ENCODE measurements around the gene PYGB. TPM values are rescaled to one million over a fixed set of nuclear protein-coding genes. Genes with fewer than 3 reads are reported as not detected.

The PYGB gene
- total and polyA plus RNA-seq, 2 donors (not counting 1 experiment from before 2014, with no cell fraction given): 22.5 to 30.6 TPM

DNA sequence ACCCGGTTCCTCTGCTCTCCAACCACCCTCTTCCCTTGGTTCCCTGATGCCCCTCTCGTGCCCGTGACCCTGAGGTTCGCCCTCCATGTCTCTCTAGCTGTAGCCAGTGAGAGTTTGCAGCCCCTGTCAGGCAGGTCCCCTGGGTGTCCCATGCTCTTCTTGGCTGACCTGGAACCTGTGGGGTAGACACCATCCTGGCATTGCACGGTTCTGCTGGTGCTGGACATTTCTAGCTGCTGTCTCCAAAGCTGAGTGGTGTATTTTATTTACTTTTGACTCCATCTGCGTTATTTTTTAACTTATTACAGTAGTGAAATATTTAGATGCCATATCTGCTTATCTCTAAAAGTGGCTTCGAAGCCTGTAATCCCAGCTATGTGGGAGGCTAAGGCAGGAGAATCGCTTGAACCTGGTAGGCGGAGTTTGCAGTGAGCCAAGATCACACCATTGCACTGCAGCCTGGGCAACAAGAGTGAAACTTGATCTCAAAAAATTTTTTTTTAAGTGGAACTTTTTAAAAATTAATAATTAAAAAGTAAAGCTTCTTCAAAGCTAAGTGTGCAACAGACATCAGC lies 39.8 kb upstream of the PYGB start:
- H3K4me3 ChIP-seq (ENCODE audit: control extremely low read depth in 1 of 5, extremely low read depth in 1 of 5, insufficient read depth in 1 of 5, low read depth in 2 of 5, low read length in 4 of 5): no peak overlapping the region
- TF ChIP-seq EZH2 (IDR thresholded peaks at IDR 0.05; ENCODE audit: borderline replicate concordance, insufficient read depth, low read depth, low read length, poor library complexity, severe bottlenecking): no peak
- TF ChIP-seq, protein P1, sequence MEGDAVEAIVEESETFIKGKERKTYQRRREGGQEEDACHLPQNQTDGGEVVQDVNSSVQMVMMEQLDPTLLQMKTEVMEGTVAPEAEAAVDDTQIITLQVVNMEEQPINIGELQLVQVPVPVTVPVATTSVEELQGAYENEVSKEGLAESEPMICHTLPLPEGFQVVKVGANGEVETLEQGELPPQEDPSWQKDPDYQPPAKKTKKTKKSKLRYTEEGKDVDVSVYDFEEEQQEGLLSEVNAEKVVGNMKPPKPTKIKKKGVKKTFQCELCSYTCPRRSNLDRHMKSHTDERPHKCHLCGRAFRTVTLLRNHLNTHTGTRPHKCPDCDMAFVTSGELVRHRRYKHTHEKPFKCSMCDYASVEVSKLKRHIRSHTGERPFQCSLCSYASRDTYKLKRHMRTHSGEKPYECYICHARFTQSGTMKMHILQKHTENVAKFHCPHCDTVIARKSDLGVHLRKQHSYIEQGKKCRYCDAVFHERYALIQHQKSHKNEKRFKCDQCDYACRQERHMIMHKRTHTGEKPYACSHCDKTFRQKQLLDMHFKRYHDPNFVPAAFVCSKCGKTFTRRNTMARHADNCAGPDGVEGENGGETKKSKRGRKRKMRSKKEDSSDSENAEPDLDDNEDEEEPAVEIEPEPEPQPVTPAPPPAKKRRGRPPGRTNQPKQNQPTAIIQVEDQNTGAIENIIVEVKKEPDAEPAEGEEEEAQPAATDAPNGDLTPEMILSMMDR (IDR thresholded peaks at IDR 0.05): no peak
- no peak overlapping the region for H3K27ac ChIP-seq (ENCODE audit: low read length in 2 of 2)
- no peaks in the 10 kb centered on the region for H3K27me3 Mint-ChIP-seq
- intact Hi-C loops (cut with micrococcal nuclease): no loop called here
- no peak overlapping the region for H3K9ac ChIP-seq (ENCODE audit: low read length)
- peaks cover 21% of the 10 kb centered on the region for H3K4me1 Mint-ChIP-seq
- H3K36me3 ChIP-seq (replicated peaks in 1 of 2; ENCODE audit: control extremely low read depth in 1 of 2, control insufficient read depth in 1 of 2, extremely low read depth in 1 of 2, insufficient read depth in 2 of 2, low read length in 1 of 2): peaks cover 0 to 11% of the 10 kb centered on the region in 2 experiments
- peaks cover 15 to 17% of the 10 kb centered on the region in 2 donors for H3K4me1 ChIP-seq (ENCODE audit: control insufficient read depth in 2 of 2, insufficient read depth in 2 of 2, low read length in 2 of 2)
- peaks cover 18% of the 10 kb centered on the region for H4K20me1 ChIP-seq (ENCODE audit: control insufficient read depth, insufficient read depth, low read length, poor library complexity, severe bottlenecking)
- H3K27ac Mint-ChIP-seq: no peak overlapping the region
- H3K9me3 ChIP-seq (ENCODE audit: control extremely low read depth in 1 of 3, control insufficient read depth in 2 of 3, insufficient read depth in 1 of 3, low read length in 2 of 3): no peaks in the 10 kb centered on the region
- no peak overlapping the region for H3K4me2 ChIP-seq (replicated peaks; ENCODE audit: low read depth, low read length, poor library complexity, severe bottlenecking)
- H3K79me2 ChIP-seq (ENCODE audit: control insufficient read depth, insufficient read depth, low read length): peaks cover 30% of the 10 kb centered on the region
- ATAC-seq (ENCODE audit: low read depth) (no peak), DNase-seq (no peak)
- no peaks in the 10 kb centered on the region for H3K27me3 ChIP-seq (replicated peaks in 1 of 4; ENCODE audit: control extremely low read depth in 1 of 4, control insufficient read depth in 3 of 4, insufficient read depth in 4 of 4, low read length in 3 of 4)
- CTCF ChIA-PET: interaction anchor here (1.0 kb wide), 1 partner anchor 32 kb away, joined by 3 read pairs; no protein-coding TSS in a partner anchor
- H3K9me3 Mint-ChIP-seq (ENCODE audit: insufficient read depth): no peaks in the 10 kb centered on the region
- H2AFZ ChIP-seq (ENCODE audit: insufficient read depth, low read depth, low read length, poor library complexity, severe bottlenecking): no peak overlapping the region
- no peak overlapping the region for H3K4me3 Mint-ChIP-seq
- WGBS (ENCODE audit: insufficient coverage): 96% methylated on average over 6 of the region's 9 CpGs
- POLR2A ChIA-PET: no interaction called here

DNA sequence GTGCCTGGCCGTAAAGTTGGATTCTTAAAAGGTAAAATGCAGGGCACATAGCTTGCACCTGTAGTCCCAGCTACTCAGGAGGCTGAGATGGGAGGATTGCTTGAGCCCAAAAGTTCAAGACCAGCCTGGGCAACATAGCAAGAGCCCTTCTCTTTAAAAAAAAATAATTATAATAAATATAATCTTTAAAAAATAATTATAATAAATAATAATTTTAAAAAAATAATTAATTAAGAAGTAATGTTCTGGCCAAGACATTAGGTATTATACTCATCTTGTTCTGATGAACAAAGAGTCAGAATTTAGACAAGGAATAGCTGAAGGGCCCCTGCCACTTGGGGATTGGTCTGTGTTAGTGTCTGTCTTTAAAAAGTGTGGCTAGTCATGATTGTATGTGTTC lies 38.5 kb upstream of the PYGB start:
- no peak overlapping the region for H2AFZ ChIP-seq (ENCODE audit: insufficient read depth, low read depth, low read length, poor library complexity, severe bottlenecking)
- ATAC-seq (ENCODE audit: low read depth): no peak
- TF ChIP-seq EZH2 (IDR thresholded peaks at IDR 0.05; ENCODE audit: borderline replicate concordance, insufficient read depth, low read depth, low read length, poor library complexity, severe bottlenecking): no peak
- TF ChIP-seq, protein P1 (IDR thresholded peaks at IDR 0.05): no peak
- H3K9me3 Mint-ChIP-seq (ENCODE audit: insufficient read depth): no peaks in the 10 kb centered on the region
- ChIA-PET CTCF (no interaction called here), POLR2A (no interaction called here)
- H3K9me3 ChIP-seq (ENCODE audit: control extremely low read depth in 1 of 3, control insufficient read depth in 2 of 3, insufficient read depth in 1 of 3, low read length in 2 of 3): no peaks in the 10 kb centered on the region
- 100% methylated on average over 1 of the region's 1 CpG for WGBS (ENCODE audit: insufficient coverage)
- H3K27me3 ChIP-seq (replicated peaks in 1 of 4; ENCODE audit: control extremely low read depth in 1 of 4, control insufficient read depth in 3 of 4, insufficient read depth in 4 of 4, low read length in 3 of 4): no peaks in the 10 kb centered on the region
- H3K27ac ChIP-seq (ENCODE audit: low read length in 2 of 2): no peak overlapping the region
- intact Hi-C loops (cut with micrococcal nuclease): no loop called here
- no peak overlapping the region for H3K4me2 ChIP-seq (replicated peaks; ENCODE audit: low read depth, low read length, poor library complexity, severe bottlenecking)
- no peak overlapping the region for H3K4me3 Mint-ChIP-seq
- H3K9ac ChIP-seq (ENCODE audit: low read length): no peak overlapping the region
- H3K27ac Mint-ChIP-seq: no peak overlapping the region
- H3K4me1 Mint-ChIP-seq: peaks cover 8% of the 10 kb centered on the region
- H3K27me3 Mint-ChIP-seq: no peaks in the 10 kb centered on the region
- H3K36me3 ChIP-seq (replicated peaks in 1 of 2; ENCODE audit: control extremely low read depth in 1 of 2, control insufficient read depth in 1 of 2, extremely low read depth in 1 of 2, insufficient read depth in 2 of 2, low read length in 1 of 2): peaks cover 0 to 14% of the 10 kb centered on the region in 2 experiments
- H3K4me3 ChIP-seq (ENCODE audit: control extremely low read depth in 1 of 5, extremely low read depth in 1 of 5, insufficient read depth in 1 of 5, low read depth in 2 of 5, low read length in 4 of 5): no peak overlapping the region
- DNase-seq: no peak
- H3K79me2 ChIP-seq (ENCODE audit: control insufficient read depth, insufficient read depth, low read length): peaks cover 30% of the 10 kb centered on the region
- peaks cover 5 to 6% of the 10 kb centered on the region in 2 donors for H3K4me1 ChIP-seq (ENCODE audit: control insufficient read depth in 2 of 2, insufficient read depth in 2 of 2, low read length in 2 of 2)
- peaks cover 17% of the 10 kb centered on the region for H4K20me1 ChIP-seq (ENCODE audit: control insufficient read depth, insufficient read depth, low read length, poor library complexity, severe bottlenecking)

Measured in B cell (primary cell).